CD4-positive, alpha-beta T cell treated with Interleukin-2 at 100 ng/mL for 4 hours (primary cell): Measurements from ENCODE around the gene SLC7A6.
"Not testable (repeated sequence)": the region's sequence is repeated elsewhere in the genome, so short reads cannot be mapped to it uniquely, and the experiment has no call there.

ENCODE experiments used
- DNase-seq: peaks from one replicate; pipeline ENCODE4 v3.0.0-alpha.2; 2020; ENCODE audit warnings: low spot score

The SLC7A6 gene

DNA sequence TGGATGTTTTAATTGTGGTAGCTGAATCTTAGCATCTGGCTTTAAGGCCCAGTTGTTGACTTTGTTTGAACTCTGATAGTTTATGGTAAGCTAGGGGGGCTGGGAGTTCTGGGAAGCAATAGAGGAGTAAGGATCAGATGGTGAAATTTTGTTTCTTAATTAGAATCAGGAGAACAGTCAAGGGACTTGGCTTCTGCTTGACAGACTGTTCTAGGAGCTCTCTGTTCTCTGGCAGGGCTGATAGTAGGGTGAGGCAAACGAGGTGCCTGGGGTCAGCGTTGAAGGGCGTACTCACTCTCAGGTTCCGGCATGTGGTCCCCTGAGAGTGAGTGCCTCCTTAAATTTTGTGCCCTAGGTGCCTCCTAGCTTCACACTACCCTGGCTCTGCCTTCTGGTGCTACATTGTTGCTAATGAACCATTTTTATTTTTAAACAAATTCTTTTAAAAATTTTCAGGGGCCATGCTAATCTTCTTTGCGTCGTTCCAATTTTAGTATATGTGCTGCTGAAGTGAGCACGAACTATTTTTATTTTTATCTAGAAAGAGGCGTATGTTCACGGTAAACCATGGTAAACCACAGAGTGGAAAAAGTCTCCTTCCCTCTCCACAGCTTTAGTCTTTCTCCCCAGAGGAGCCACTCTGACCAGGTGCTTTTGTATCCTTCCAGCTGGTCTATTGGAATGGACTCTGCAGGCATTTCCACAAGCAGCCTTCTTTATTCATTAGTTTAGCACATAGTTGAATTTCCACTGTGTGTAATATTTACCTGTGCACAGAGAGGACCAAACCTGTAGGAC is 19.7 kb downstream of the SLC7A6 start:
- DNase-seq: no peak

DNA sequence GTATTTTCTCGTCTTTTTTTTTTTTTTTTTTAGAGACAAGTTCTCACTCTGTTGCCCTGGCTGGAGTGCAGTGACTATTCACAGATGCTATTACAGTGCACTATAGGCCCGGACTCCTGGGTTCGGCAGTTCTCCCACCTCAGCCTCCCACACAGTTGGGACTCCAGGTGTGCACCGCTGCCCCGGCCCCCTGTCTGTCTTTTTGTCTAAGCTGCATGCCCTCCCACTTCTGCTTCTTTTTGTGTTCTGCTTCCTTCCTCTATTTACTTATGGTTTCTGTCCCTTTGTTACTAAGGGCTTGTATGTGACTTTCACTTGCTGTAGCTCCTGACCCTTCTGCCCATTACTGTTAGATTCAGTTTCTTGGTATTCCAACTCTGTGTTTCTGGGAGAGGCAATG is 20.5 kb downstream of the SLC7A6 start:
- DNase-seq: no peak

DNA sequence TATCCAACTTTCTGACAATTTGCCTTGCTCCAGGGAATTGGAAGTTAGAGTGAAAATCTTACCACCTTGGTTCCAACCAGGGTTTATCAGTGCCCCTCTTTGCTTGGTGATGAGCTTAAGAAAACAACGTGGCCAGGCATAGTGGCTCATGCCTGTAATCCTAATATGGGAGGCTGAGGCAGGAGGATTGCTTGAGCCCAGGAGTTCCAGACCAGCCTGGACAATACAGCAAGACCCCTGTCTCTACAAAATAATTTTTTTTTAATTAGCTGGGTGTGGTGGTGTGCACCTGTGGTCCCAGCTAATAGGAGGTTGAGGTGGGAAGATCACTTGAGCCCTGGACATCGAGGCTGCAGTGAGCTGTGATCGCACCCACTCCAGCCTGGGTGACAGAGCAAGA is 21.4 kb downstream of the SLC7A6 start:
- no peak for DNase-seq

DNA sequence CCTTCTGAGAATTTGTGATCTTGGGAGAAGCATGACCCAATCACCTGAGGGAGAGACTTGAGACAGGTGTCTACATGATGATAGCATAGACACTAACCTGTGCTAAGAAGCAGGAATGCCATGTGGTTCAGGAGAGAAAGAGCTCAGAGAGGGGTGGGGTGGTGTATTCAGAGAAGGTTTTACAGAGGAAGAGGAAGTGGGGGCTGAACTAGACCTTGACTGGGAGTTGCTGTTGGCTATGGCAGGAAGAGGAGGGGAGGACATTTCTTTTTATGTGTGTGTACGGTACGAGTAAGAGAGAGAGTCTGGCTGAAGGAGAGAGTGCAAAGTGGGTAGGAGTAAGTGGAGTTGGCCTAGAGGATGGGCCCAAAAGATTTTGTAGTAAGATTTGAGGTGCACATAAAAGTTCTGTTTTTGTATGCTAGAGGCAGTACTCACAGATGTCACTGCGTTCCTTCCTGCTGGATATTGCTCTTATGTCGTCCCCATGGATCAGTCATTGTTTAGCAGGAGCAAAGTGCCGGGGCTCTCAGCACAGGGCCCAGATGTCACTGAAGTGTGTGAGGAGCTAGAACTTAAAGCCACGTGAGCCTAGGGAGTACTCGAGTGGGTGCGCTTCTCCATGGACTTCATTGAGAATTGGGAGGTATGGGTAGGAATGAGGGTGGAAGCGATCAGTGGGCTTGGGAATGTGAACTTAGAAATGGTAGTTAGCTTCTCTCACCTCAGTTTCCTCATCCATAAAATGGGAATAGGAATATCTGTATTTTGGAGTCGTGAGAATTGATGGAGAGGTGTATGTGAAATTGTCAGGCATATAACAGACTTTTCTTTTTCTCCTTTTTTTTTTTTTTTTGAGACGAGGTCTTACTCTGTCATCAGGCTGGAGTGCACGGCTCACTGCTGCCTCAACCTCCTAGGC is 22.1 kb downstream of the SLC7A6 start:
- DNase-seq: peak; percentile 51

DNA sequence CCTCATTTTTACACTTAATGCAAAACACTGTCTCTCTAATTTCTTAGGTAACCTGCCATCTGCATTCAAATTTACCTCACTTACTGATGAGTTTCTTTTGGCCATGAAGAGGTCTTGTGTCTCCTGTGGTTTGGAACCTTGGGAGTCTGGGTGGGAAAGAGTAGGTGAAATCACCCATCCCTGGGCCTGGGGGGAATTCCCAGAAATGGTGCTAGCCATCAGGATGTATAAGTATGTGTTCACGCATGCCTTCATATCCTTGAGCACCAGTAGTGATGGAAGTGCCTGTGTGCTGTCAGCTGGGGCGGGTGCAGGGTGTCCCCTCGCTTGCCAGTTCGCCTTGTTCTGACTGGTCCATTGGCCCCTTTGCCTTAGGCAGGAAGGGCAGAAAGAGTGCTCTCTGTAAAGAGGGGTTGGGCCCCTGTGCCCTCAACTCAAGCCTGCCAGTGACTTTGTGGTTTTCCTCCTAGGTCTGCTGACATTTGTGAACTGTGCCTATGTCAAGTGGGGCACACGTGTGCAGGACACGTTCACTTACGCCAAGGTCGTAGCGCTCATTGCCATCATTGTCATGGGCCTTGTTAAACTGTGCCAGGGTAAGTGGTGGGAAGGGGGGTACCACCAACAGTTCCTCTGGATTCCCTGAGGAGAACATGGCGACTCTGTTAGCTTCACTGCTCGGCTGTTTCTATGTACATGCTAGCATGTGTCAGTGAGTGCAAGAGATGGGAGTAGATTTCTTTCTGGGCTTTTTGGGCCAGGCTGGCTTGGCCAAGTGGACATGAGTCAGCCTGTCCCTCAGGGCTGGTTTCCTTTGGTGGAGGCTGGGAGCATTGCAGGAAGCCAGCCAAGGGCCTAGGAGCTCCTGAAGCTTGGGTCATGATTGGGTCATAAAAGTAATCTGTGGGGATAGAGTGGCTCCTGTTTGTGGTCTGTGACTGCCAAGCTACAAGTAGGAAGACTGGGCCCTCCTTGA is 23.2 kb downstream of the SLC7A6 start:
- DNase-seq: peak; percentile 54

DNA sequence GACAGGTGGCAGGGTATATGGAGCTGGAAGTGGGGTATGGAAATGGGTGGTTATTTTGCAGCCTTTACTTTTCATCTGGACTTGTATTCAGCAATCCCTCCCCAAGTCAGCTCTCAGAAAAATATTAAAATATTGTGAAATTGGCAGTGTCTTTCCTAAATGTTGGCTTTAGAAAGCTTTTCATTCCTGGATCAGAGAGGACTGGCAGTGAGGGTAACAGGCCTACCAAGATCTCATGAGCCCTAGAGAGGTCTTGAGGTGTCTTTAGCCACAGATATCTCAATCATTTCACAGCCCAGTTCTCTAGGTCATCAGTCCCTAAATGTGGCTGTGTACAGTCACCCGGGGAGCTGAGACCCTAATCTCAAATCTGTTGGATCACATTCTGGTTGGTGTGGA is 23.9 kb downstream of the SLC7A6 start:
- no peak for DNase-seq

DNA sequence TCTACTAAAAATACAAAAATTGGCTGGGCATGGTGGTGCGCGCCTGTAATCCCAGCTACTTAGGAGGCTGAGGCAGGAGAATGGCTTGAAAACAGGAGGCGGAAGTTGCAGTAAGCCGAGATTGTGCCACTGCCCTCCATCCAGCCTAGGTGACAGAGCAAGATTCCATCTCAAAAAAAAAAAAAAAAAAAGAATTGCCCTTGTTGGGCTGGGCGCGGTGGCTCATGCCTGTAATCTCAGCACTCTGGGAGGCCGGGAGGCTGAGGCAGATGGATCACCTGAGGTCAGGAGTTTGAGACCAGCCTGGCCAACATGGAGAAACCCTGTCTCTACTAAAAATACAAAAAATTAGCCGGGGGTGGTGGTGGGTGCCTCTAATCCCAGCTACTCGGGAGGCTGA is 24.5 kb downstream of the SLC7A6 start:
- not testable (repeated sequence) for DNase-seq

DNA sequence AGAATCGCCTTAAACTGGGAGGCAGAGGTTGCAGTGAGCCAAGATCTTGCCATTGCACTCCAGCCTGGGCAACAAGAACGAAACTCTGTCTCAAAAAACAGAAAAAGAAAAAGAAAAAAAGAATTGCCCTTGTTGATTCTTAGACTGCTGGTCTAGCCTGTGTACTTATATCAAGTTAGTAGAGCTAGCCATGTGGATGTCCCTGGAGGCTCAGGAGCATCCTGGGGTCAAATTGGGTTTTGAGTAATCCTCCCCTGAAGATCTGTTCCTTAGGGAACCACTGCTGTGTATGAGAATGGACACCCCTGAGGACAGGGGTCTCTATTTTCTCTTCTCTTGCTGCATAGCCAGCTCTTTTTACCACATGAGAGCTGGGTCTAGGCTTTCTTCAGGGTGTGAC is 24.9 kb downstream of the SLC7A6 start:
- no peak for DNase-seq

DNA sequence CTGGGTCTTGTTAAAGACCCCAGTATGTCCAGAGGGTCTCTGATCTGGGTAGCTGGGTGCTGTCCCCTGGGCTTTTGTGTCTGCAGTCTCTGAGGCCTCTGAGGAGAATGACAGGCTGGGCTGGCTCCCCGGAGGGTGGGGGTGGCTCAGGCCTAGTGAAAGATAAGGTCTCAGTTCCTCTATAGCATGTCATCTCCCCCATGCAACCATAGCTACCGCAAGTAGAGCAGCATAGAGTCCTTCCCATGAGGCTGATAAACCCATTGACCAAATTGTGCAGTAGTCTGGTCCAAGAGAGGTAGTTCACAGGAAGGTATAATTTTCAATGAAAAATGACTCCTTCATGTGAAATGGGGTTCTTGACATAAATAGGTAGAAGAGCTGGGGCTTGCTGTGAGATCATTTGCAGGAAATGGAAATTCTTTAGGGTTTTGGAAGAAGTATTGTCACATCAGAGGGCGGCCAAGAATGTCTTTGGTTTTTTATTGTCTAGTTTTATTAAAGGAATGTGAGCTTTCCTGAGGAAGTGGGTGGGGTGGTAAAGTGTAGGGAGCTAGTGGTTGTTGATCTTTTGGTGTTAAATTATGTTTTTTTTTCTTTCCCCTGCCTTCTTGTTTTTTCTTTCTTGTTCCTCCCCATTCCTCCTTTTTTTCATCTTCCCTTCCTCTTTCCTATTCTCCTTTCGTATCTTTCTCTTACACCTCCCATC is 25.4 kb downstream of the SLC7A6 start:
- peak; percentile 73 for DNase-seq

DNA sequence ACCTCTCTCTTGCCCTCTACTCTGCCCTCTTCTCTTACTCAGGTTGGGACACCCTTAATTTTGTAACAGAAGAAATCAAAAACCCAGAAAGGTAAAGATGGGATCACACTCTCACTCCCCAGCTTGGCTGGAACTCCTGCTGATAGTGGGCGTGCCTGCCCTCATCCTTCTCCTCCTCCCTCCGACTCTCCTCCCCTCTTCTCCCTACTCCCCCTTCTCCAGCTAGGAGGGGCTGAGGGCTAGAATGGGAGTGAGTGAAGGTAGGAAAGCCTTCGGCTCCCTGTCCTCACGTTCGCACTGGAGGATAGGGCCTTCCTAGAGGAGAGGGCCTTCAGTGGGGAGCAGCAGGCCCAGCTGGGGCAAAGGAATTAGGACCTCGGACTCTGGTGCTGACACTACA is 26.1 kb downstream of the SLC7A6 start:
- no peak for DNase-seq

DNA sequence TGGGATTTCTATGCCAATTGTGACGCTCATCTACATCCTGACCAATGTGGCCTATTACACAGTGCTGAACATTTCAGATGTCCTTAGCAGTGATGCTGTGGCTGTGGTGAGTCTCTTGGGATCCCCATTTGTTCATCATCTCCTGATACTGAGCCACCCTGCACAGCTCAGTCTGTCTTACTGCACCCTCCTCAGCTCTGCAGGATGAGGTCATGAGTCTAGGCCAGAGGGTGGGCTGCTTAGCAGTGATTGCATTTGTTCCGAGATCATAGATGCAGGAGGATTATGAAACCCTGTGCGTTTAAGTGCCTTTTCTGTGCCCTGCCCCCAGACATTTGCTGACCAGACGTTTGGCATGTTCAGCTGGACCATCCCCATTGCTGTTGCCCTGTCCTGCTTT is 26.9 kb downstream of the SLC7A6 start:
- DNase-seq: no peak

DNA sequence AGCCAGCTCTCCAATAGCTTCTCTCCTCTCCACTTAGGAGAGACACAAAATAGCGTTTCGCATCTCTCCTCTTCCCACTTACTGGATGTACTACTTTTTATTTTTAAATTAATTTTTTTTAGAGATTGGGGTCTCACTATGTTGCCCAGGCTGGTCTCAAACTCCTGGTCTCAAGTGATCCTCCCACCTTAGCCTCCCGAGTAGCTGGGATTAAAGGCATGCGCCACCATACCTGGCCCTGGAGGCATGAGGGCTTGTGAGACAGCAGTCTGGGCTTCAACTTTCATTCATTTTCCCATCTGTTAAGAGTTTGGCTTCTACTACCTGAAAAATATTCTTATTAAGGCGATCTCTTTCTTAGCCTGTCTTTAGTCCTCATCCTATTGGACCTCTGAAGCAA is 28.1 kb downstream of the SLC7A6 start:
- DNase-seq: no peak

DNA sequence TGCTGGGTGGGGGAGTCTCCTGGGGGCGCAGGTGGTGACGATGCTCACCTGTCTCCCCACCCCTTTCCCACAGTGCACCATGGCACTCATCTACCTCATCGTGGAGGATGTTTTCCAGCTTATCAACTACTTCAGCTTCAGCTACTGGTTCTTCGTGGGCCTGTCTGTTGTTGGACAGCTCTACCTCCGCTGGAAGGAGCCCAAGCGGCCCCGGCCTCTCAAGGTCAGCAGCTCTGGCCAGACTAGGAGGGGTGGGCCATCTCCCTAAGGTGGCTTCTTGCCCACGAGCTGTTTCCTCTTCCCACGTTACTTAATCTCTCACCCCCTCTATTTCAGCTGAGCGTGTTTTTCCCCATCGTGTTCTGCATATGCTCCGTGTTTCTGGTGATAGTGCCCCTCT is 32.0 kb downstream of the SLC7A6 start:
- DNase-seq: no peak

DNA sequence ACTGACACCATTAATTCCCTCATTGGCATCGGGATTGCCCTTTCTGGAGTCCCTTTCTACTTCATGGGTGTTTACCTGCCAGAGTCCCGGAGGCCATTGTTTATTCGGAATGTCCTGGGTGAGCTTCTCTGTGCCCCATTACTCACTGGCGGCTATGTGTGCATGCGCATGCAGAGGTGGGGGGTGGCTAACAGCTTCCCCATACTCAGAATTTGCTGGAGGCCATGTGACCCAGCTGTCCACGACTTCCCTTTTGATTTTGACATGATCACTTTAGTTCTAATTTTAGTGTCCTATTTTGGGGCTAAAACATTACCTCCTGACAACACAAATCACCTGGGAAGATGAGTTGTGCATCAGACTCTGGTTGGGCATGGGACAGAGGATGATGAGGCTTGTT is 32.4 kb downstream of the SLC7A6 start:
- DNase-seq: no peak

DNA sequence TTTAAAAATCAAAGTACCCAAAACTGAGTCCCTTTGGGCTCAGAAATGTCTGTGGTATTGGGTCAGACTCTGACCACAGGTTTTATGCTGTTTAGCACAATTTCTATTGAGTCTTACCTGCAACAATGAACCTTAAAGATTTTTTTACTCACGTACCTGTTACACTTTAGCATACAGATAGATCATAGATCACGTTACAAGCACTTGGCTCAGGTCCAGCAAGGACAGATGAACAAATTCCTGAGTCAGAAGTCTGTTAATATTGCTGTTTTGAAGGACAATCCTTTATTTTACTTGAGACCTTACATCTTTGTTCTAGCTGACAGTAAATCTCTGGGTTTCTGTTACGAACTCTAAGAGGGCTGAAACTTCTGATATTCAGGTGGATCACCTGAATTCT is 33.6 kb downstream of the SLC7A6 start:
- no peak for DNase-seq

DNA sequence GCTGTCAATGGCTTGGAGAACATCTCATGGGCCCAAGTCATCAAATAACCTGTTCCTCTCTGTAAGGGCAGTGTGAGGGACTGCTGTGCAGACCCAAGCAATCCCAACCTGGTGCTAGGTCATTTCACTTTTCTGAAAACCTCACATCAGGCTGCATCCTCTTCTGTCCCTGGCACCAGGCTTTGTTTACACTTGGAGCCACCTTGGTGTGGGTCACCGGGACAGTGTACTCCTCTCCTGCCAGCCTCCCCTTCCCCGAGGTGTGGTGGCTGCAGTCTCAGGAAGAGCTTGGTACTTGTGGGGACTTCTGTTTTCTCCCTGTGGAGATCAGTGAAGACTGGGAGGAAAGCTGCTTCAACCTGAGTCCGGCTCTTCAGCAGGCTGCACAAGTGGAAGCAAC is 34.0 kb downstream of the SLC7A6 start:
- no peak for DNase-seq

DNA sequence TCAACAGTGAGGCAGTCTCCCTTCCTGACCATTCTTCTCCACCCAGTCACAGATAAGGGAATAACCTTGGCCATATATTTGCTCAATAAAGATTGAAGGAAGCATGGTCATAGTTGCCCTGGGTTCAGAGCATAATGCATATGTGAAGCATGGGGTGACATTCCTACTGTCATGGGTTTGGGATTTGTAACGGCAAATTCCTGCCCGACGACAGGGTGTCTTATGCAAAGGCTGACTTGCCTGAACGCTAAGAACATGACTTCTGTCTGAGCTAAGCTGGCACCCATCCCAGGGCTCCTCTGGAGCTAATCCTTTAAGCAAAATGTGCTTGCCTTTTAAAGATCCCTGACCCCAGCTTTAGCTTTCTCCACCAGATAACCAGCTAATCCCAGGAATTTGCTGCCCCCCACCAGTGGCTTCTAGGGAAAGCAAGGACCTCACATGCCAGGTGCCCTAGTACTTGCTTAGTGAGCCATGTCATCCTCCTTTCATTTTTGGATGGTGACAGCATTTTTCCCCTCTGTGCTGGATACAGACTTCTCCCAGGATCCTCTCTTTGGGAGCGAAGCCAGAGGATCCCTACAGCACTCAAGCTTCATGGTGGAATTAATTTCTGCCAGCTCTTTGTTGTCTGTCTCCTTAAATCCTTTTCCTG is 34.7 kb downstream of the SLC7A6 start:
- DNase-seq: no peak

DNA sequence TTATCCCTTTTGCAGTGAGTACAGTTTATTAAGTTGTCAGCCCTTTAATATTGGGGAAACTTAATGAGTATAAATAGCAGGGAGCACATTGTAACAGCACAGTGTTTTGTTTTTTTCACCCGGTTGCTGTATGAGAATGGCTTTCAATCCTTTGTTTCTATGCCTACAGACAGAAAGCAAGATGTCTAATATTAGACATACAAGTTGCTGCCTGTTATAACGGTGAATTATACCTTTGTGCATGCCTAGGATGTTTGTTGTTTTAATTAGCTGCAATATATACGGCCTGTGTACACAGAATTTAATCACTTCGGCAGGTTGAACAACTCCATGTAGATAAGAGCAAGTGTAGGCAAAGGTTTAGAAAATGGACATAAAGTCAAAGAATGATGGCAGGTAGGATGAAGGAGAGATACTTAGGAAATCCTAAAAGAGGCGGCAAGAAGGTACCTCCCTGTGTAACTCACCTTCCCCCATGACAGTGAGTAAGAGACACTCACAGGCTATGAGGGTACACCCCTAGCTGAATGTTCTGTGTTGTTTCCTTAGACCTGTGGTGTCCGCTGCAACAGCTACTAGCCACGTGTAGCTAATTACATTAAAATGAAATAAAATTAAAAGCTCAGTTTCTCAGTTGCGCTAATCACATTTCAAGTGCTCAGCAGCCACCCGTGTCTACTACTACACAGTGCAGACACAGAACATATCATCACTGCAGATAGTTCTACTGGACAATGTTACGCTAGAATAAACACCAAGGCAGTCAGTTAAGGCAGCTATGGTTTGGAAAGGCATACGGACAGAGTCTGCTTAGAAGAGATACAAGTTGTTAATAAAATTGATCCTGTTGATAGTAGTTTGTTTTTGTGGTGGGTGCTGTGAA is 35.5 kb downstream of the SLC7A6 start:
- no peak for DNase-seq

DNA sequence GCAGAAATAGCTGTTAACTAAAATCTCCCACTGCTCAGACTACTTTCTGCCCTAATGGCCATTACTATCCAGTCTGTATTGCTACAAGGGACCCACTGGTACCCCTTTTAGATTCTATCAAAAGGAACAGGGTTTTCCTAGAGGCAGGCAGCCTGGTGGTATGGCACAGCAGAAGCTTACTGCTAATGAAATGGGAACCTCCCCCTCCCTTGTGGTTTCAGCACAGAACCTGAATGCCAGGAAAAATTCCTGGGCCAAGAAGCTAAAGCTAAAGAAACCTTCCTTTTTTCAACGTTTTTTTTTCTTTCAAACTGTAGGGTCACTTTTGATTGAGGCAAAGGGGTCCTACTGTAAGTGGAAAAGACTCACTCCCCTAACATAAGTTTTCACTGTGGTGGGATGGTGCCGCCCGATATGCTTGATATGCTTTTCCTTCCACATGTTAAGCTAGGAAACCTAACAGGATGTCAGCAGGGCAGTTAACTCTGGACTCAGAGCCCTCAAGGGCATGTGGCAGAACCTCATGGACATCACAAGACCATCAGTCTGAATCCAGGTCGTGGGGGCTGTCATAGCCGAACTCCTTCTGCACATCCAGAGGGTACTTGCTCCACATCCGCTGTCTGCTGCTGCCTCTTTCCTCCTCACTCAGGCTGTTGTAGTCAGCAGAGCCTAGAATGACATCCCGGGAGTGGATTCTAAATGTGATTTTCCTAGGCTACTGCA is 36.6 kb downstream of the SLC7A6 start:
- no peak for DNase-seq
